Fibroblast of villous mesenchyme (primary cell): ENCODE data around the gene PTGES2. TPM values are rescaled to one million over a fixed set of nuclear protein-coding genes. Genes with fewer than 3 reads are reported as not detected.
"Not testable (repeated sequence)": the region's sequence is repeated elsewhere in the genome, so short reads cannot be mapped to it uniquely, and the experiment has no call there.

Experiments
- DNase-seq: peaks from one replicate; pipeline ENCODE4 v3.0.0-alpha.2; 2010; ENCODE audit warnings: low read depth
- H3K4me3 ChIP-seq: 2 replicates; pipeline ENCODE4 v1.5.1; 2011; ENCODE audit warnings: low read depth, mild to moderate bottlenecking, low read length
- CTCF ChIP-seq: IDR thresholded peaks from 2 replicates; pipeline ENCODE4 v1.5.1; 2012; ENCODE audit warnings: low read depth, mild to moderate bottlenecking, low read length; ENCODE audit not compliant: insufficient read depth
- total RNA-seq: library from RNA; depleted of rRNA; stranded (reverse); fragments of >200 nt; gene quantifications from 2 replicates; pipeline ENCODE4 v1.2.3, GENCODE V29; 2012

PTGES2 gene
- total RNA-seq, 1 donor = 43.6 TPM

GRCh38 chr9:128116104-128117083 is 11.1 kb downstream of the PTGES2 start:
- no peak for TF ChIP-seq CTCF
- no peak overlapping the region for H3K4me3 ChIP-seq
- no peak for DNase-seq

GRCh38 chr9:128115187-128116103 is 12.1 kb downstream of the PTGES2 start:
- no peak overlapping the region for H3K4me3 ChIP-seq
- no peak for DNase-seq
- TF ChIP-seq CTCF = no peak

- no peak for TF ChIP-seq CTCF
- no peak overlapping the region for H3K4me3 ChIP-seq
- DNase-seq = no peak
These were observed 13.0 kb downstream of the PTGES2 start for GRCh38 chr9:128114326-128115186.

GRCh38 chr9:128113526-128114325 is 13.8 kb downstream of the PTGES2 start:
- DNase-seq = no peak
- no peak for TF ChIP-seq CTCF
- no peak overlapping the region for H3K4me3 ChIP-seq

- not testable (repeated sequence) for H3K4me3 ChIP-seq, DNase-seq
These were observed 15.8 kb downstream of the PTGES2 start for GRCh38 chr9:128111726-128112125.

- no peak for TF ChIP-seq CTCF
- no peak for DNase-seq
- no peak overlapping the region for H3K4me3 ChIP-seq
These were observed 18.3 kb downstream of the PTGES2 start for GRCh38 chr9:128109050-128109709.
